SK-N-SH treated with all-trans-retinoic acid at 6 μM for 48 hours (cell line): ENCODE data around the gene MAGI3.
A peak's percentile ranks its signal among the peaks of the same experiment; 100 is the strongest.

Source experiments
- ATAC-seq: fragments of 200-7000 bp; cut with Tn5 transposase; 3 replicates; pipeline ENCODE4 v1.9.1; 2020; ENCODE audit warnings: mild to moderate bottlenecking, moderate library complexity
- ARNTL ChIP-seq: fragments of 450-650 bp; formaldehyde crosslinking; IDR thresholded peaks from 2 replicates; pipeline ENCODE4 v1.5.0; 2020; ENCODE audit warnings: low read depth, mild to moderate bottlenecking, moderate library complexity, borderline replicate concordance
- BACH2 ChIP-seq: fragments of 250-450 bp; sonication (Bioruptor Pico); IDR thresholded peaks from 2 replicates; pipeline ENCODE4 v1.9.0; 2021; ENCODE audit warnings: mild to moderate bottlenecking, borderline replicate concordance
- CREB5 ChIP-seq: fragments of 250-450 bp; sonication (Bioruptor Pico); IDR thresholded peaks from 2 replicates; pipeline ENCODE4 v1.5.1; 2020; ENCODE audit warnings: low read depth, mild to moderate bottlenecking, moderate library complexity
- ESRRG ChIP-seq: fragments of 250-450 bp; sonication (Bioruptor Pico); IDR thresholded peaks from 2 replicates; pipeline ENCODE4 v1.6.1; 2021; ENCODE audit warnings: mild to moderate bottlenecking
- GLIS3 ChIP-seq: fragments of 250-450 bp; sonication (Bioruptor Pico); IDR thresholded peaks from 2 replicates; pipeline ENCODE4 v1.5.0; 2020; ENCODE audit warnings: mild to moderate bottlenecking, moderate library complexity
- ISL1 ChIP-seq: fragments of 250-450 bp; sonication (Bioruptor Pico); IDR thresholded peaks from 2 replicates; pipeline ENCODE4 v2.1.2; 2022; ENCODE audit warnings: mild to moderate bottlenecking, moderate library complexity
- OSR1 ChIP-seq: fragments of 250-450 bp; sonication (Bioruptor Pico); IDR thresholded peaks from 2 replicates; pipeline ENCODE4 v1.8.0; 2022; ENCODE audit warnings: moderate library complexity, mild to moderate bottlenecking, inconsistent platforms
- POU6F1 ChIP-seq: fragments of 250-450 bp; sonication (Bioruptor Pico); IDR thresholded peaks from 2 replicates; pipeline ENCODE4 v1.8.0; 2021; ENCODE audit warnings: low read depth, mild to moderate bottlenecking, moderate library complexity, borderline replicate concordance
- PPARA ChIP-seq: fragments of 250-450 bp; sonication (Bioruptor Pico); IDR thresholded peaks from 2 replicates; pipeline ENCODE4 v1.5.0; 2020; ENCODE audit warnings: mild to moderate bottlenecking, borderline replicate concordance
- RARB ChIP-seq: fragments of 250-450 bp; sonication (Bioruptor Pico); IDR thresholded peaks from 2 replicates; pipeline ENCODE4 v1.8.0; 2021; ENCODE audit warnings: mild to moderate bottlenecking, moderate library complexity
- SNAI2 ChIP-seq: fragments of 250-450 bp; sonication (Bioruptor Pico); IDR thresholded peaks from 2 replicates; pipeline ENCODE4 v1.5.0; 2020; ENCODE audit warnings: mild to moderate bottlenecking, moderate library complexity
- TCF4 ChIP-seq: fragments of 250-450 bp; sonication (Bioruptor Pico); IDR thresholded peaks from 2 replicates; pipeline ENCODE4 v1.8.0; 2021; ENCODE audit warnings: mild to moderate bottlenecking, moderate library complexity, borderline replicate concordance
- TOX ChIP-seq: fragments of 250-450 bp; sonication (Bioruptor Pico); IDR thresholded peaks from 2 replicates; pipeline ENCODE4 v1.8.0; 2021; ENCODE audit warnings: mild to moderate bottlenecking, moderate library complexity, borderline replicate concordance
- ZC3H10 ChIP-seq: fragments of 250-450 bp; sonication (Bioruptor Pico); IDR thresholded peaks from 2 replicates; pipeline ENCODE4 v1.5.1; 2021; ENCODE audit warnings: mild to moderate bottlenecking, moderate library complexity
- ZFP3 ChIP-seq: fragments of 250-450 bp; sonication (Bioruptor Pico); IDR thresholded peaks from 2 replicates; pipeline ENCODE4 v1.5.0; 2020; ENCODE audit warnings: mild to moderate bottlenecking, moderate library complexity
- ZFP30 ChIP-seq: fragments of 450-650 bp; formaldehyde crosslinking; IDR thresholded peaks from 2 replicates; pipeline ENCODE4 v1.5.0; 2022; ENCODE audit warnings: mild to moderate bottlenecking, moderate library complexity
- ZNF565 ChIP-seq: fragments of 450-650 bp; formaldehyde crosslinking; conservative IDR thresholded peaks from 2 replicates; pipeline ENCODE4 v1.5.0; 2020; ENCODE audit warnings: low read depth, mild to moderate bottlenecking, moderate library complexity
- ZNF8 ChIP-seq: fragments of 450-650 bp; formaldehyde crosslinking; IDR thresholded peaks from 2 replicates; pipeline ENCODE4 v1.5.0; 2020; ENCODE audit warnings: mild to moderate bottlenecking, moderate library complexity
- TF ChIP-seq, protein P1 (sequence below): fragments of 250-450 bp; sonication (Bioruptor Pico); IDR thresholded peaks from 2 replicates; pipeline ENCODE4 v1.8.0; 2020; ENCODE audit warnings: mild to moderate bottlenecking, moderate library complexity, borderline replicate concordance
- TF ChIP-seq, protein P2 (sequence below): fragments of 250-450 bp; sonication (Bioruptor Pico); IDR thresholded peaks from 2 replicates; pipeline ENCODE4 v1.5.1; 2021; ENCODE audit warnings: mild to moderate bottlenecking, moderate library complexity
- TF ChIP-seq, protein P3 (sequence below): fragments of 250-450 bp; sonication (Bioruptor Pico); IDR thresholded peaks from 2 replicates; pipeline ENCODE4 v1.5.0; 2020; ENCODE audit warnings: mild to moderate bottlenecking, moderate library complexity

The MAGI3 gene

GRCh38 chr1:113389953-113390834 is at the start of gene MAGI3:
Gene MAGI3 (plus strand): TSS chr1:113390515. CDS start chr1:113391034, 519 bp downstream.
- peak; percentile 88 for ATAC-seq
- TF ChIP-seq, protein P1, sequence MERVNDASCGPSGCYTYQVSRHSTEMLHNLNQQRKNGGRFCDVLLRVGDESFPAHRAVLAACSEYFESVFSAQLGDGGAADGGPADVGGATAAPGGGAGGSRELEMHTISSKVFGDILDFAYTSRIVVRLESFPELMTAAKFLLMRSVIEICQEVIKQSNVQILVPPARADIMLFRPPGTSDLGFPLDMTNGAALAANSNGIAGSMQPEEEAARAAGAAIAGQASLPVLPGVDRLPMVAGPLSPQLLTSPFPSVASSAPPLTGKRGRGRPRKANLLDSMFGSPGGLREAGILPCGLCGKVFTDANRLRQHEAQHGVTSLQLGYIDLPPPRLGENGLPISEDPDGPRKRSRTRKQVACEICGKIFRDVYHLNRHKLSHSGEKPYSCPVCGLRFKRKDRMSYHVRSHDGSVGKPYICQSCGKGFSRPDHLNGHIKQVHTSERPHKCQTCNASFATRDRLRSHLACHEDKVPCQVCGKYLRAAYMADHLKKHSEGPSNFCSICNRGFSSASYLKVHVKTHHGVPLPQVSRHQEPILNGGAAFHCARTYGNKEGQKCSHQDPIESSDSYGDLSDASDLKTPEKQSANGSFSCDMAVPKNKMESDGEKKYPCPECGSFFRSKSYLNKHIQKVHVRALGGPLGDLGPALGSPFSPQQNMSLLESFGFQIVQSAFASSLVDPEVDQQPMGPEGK (CRISPR knock-in tag): 0 out of 2 replicates have a peak, but pooled peaks have one; percentile 59
- no peak for TF ChIP-seq ZC3H10
- TF ChIP-seq PPARA (CRISPR knock-in tag): no peak

GRCh38 chr1:113353580-113353979 is 36.7 kb upstream of the MAGI3 start:
- ATAC-seq: no peak

More at GRCh38 chr1:113353580-113353979, 36.7 kb upstream of the MAGI3 start:
- TF ChIP-seq ZC3H10 (no peak), ZFP3 (no peak), ISL1 (CRISPR knock-in tag) (no peak), SNAI2 (no peak), OSR1 (CRISPR knock-in tag) (no peak), BACH2 (CRISPR knock-in tag) (no peak), TOX (CRISPR knock-in tag) (no peak), ESRRG (CRISPR knock-in tag) (no peak), GLIS3 (no peak), TCF4 (CRISPR knock-in tag) (no peak), ZNF8 (no peak), ZNF565 (no peak), POU6F1 (CRISPR knock-in tag) (no peak), RARB (CRISPR knock-in tag) (no peak), ARNTL (CRISPR knock-in tag) (no peak), ZFP30 (CRISPR knock-in tag) (no peak), CREB5 (no peak)
- TF ChIP-seq, protein P2, sequence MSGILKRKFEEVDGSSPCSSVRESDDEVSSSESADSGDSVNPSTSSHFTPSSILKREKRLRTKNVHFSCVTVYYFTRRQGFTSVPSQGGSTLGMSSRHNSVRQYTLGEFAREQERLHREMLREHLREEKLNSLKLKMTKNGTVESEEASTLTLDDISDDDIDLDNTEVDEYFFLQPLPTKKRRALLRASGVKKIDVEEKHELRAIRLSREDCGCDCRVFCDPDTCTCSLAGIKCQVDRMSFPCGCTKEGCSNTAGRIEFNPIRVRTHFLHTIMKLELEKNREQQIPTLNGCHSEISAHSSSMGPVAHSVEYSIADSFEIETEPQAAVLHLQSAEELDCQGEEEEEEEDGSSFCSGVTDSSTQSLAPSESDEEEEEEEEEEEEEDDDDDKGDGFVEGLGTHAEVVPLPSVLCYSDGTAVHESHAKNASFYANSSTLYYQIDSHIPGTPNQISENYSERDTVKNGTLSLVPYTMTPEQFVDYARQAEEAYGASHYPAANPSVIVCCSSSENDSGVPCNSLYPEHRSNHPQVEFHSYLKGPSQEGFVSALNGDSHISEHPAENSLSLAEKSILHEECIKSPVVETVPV (CRISPR knock-in tag): no peak
- TF ChIP-seq, protein P1 (CRISPR knock-in tag): no peak
- TF ChIP-seq, protein P3, sequence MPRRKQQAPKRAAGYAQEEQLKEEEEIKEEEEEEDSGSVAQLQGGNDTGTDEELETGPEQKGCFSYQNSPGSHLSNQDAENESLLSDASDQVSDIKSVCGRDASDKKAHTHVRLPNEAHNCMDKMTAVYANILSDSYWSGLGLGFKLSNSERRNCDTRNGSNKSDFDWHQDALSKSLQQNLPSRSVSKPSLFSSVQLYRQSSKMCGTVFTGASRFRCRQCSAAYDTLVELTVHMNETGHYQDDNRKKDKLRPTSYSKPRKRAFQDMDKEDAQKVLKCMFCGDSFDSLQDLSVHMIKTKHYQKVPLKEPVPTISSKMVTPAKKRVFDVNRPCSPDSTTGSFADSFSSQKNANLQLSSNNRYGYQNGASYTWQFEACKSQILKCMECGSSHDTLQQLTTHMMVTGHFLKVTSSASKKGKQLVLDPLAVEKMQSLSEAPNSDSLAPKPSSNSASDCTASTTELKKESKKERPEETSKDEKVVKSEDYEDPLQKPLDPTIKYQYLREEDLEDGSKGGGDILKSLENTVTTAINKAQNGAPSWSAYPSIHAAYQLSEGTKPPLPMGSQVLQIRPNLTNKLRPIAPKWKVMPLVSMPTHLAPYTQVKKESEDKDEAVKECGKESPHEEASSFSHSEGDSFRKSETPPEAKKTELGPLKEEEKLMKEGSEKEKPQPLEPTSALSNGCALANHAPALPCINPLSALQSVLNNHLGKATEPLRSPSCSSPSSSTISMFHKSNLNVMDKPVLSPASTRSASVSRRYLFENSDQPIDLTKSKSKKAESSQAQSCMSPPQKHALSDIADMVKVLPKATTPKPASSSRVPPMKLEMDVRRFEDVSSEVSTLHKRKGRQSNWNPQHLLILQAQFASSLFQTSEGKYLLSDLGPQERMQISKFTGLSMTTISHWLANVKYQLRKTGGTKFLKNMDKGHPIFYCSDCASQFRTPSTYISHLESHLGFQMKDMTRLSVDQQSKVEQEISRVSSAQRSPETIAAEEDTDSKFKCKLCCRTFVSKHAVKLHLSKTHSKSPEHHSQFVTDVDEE: no peak
